NCI-H2196 treated with DMSO at 0.1 percent for 48 hours (cell line): ENCODE data around the gene SCCPDH.

Source experiments
- DNase-seq: peaks from one replicate; lab custom pipeline; 2025; ENCODE audit not compliant: unreplicated experiment; lab: John Stamatoyannopoulos, UW

SCCPDH gene

GRCh38 chr1:246784621-246785493, 60.6 kb downstream of the SCCPDH start:
- DNase-seq, result no peak

- DNase-seq, result no peak
Measured at GRCh38 chr1:246785494-246786111, 61.4 kb downstream of the SCCPDH start.

GRCh38 chr1:246786606-246787238, 62.5 kb downstream of the SCCPDH start:
- DNase-seq, result no peak

GRCh38 chr1:246787781-246788513, 63.7 kb downstream of the SCCPDH start:
- no peak for DNase-seq

- no peak for DNase-seq
Measured at GRCh38 chr1:246788895-246789338, 64.7 kb downstream of the SCCPDH start.

- DNase-seq, result no peak
Measured at GRCh38 chr1:246789454-246790339, 65.5 kb downstream of the SCCPDH start.

- DNase-seq, result no peak
Measured at GRCh38 chr1:246790364-246790763, 66.2 kb downstream of the SCCPDH start.

- no peak for DNase-seq
Measured at GRCh38 chr1:246790833-246791232, 66.6 kb downstream of the SCCPDH start.

- no peak for DNase-seq
Measured at GRCh38 chr1:246791303-246791918, 67.2 kb downstream of the SCCPDH start.

- DNase-seq, result no peak
Measured at GRCh38 chr1:246792603-246793002, 68.4 kb downstream of the SCCPDH start.

- DNase-seq, result no peak
Measured at GRCh38 chr1:246793356-246793896, 69.2 kb downstream of the SCCPDH start.

- no peak for DNase-seq
Measured at GRCh38 chr1:246794048-246794827, 70.0 kb downstream of the SCCPDH start.

- no peak for DNase-seq
Measured at GRCh38 chr1:246794828-246795671, 70.8 kb downstream of the SCCPDH start.

- DNase-seq, result no peak
Measured at GRCh38 chr1:246795906-246796694, 71.9 kb downstream of the SCCPDH start.

- DNase-seq, result no peak
Measured at GRCh38 chr1:246797157-246797556, 72.9 kb downstream of the SCCPDH start.

GRCh38 chr1:246797597-246797996, 73.4 kb downstream of the SCCPDH start:
- DNase-seq, result no peak

- DNase-seq, result no peak
Measured at GRCh38 chr1:246798107-246798506, 73.9 kb downstream of the SCCPDH start.
